Mesendoderm (in vitro differentiated cells): ENCODE results near the gene DYNLT4.
"Not testable (repeated sequence)": the region's sequence is repeated elsewhere in the genome, so short reads cannot be mapped to it uniquely, and the experiment has no call there.

ENCODE experiments used
- DNase-seq: peaks from one replicate; pipeline ENCODE4 v3.0.0; 2013
- H2AK5ac ChIP-seq: 2 replicates; pipeline ENCODE4 v1.6.1; 2013; ENCODE audit warnings: low read length, inconsistent platforms
- H2BK120ac ChIP-seq: 2 replicates; pipeline ENCODE4 v1.6.1; 2013; ENCODE audit warnings: low read depth, mild to moderate bottlenecking, low read length, moderate library complexity, mixed read lengths
- H2BK15ac ChIP-seq: replicated peaks from 2 replicates; pipeline ENCODE4 v1.6.1; 2013; ENCODE audit warnings: low read depth, mild to moderate bottlenecking, moderate library complexity
- H2BK5ac ChIP-seq: 2 replicates; pipeline ENCODE4 v1.6.1; 2013; ENCODE audit warnings: low read length, inconsistent platforms
- H3K18ac ChIP-seq: 2 replicates; pipeline ENCODE4 v1.6.1; 2013; ENCODE audit warnings: mild to moderate bottlenecking, low read length, mixed read lengths
- H3K23ac ChIP-seq: one replicate; pipeline ENCODE4 v1.6.1; 2013; ENCODE audit warnings: low read length
- H3K27ac ChIP-seq: 2 replicates; pipeline ENCODE4 v1.5.1; 2013; ENCODE audit warnings: low read depth, mild to moderate bottlenecking, inconsistent platforms, low read length, moderate library complexity
- H3K27me3 ChIP-seq: 2 replicates; pipeline ENCODE4 v1.6.1; 2013; ENCODE audit warnings: low read length, control low read depth, mild to moderate bottlenecking, inconsistent platforms; ENCODE audit not compliant: insufficient read depth, poor library complexity
- H3K36me3 ChIP-seq: 2 replicates; pipeline ENCODE4 v1.6.1; 2013; ENCODE audit warnings: low read length, inconsistent platforms; ENCODE audit not compliant: control insufficient read depth, insufficient read depth
- H3K4ac ChIP-seq: one replicate; pipeline ENCODE4 v1.6.1; 2013; ENCODE audit warnings: low read depth, mild to moderate bottlenecking, low read length, moderate library complexity
- H3K4me1 ChIP-seq: 2 replicates; pipeline ENCODE4 v1.6.1; 2013; ENCODE audit warnings: low read depth, low read length, inconsistent platforms; ENCODE audit not compliant: control insufficient read depth
- H3K4me2 ChIP-seq: 2 replicates; pipeline ENCODE4 v1.6.1; 2013; ENCODE audit warnings: low read length
- H3K4me3 ChIP-seq: 2 replicates; pipeline ENCODE4 v1.5.1; 2013; ENCODE audit warnings: mild to moderate bottlenecking, low read length
- H3K56ac ChIP-seq: one replicate; pipeline ENCODE4 v1.6.1; 2013; ENCODE audit warnings: low read length
- H3K79me1 ChIP-seq: 2 replicates; pipeline ENCODE4 v1.6.1; 2013; ENCODE audit warnings: low read length, inconsistent platforms
- H3K79me2 ChIP-seq: 2 replicates; pipeline ENCODE4 v1.6.1; 2013; ENCODE audit warnings: mild to moderate bottlenecking, low read length; ENCODE audit not compliant: control insufficient read depth, insufficient read depth
- H3K9ac ChIP-seq: 2 replicates; pipeline ENCODE4 v1.6.1; 2013; ENCODE audit warnings: low read length, inconsistent platforms
- H4K5ac ChIP-seq: one replicate; pipeline ENCODE4 v1.6.1; 2013; ENCODE audit warnings: low read length
- H4K8ac ChIP-seq: one replicate; pipeline ENCODE4 v1.6.1; 2013; ENCODE audit warnings: low read depth, mild to moderate bottlenecking, control low read depth, low read length, moderate library complexity
- WGBS: extraction: QIAGEN DNeasy Blood & Tissue Kit; methylation state at CpG from one replicate; pipeline ENCODE4 v1.1.7; 2013; ENCODE audit warnings: low lambda C conversion rate, missing lambda C conversion rate; ENCODE audit not compliant: insufficient coverage; ENCODE audit errors: extremely low coverage; 5-methylcytosine and 5-hydroxymethylcytosine counted together

The DYNLT4 gene

GRCh38 chr1:44817771-44818495 is 10.8 kb upstream of the DYNLT4 start:
- no CpG with 5 or more reads among the region's 11 CpGs for WGBS
- Histone ChIP-seq H2BK15ac (no peak overlapping the region), H3K18ac (no peak overlapping the region), H3K27ac (no peak overlapping the region), H3K79me2 (no peaks in the 10 kb centered on the region), H4K5ac (no peak overlapping the region), H3K36me3 (no peaks in the 10 kb centered on the region), H3K23ac (no peak overlapping the region), H3K9ac (no peak overlapping the region), H3K4me2 (no peak overlapping the region), H3K4me1 (peaks cover 3% of the 10 kb centered on the region), H3K4ac (no peak overlapping the region), H4K8ac (no peak overlapping the region), H2BK5ac (no peak overlapping the region), H3K79me1 (no peaks in the 10 kb centered on the region), H2BK120ac (no peak overlapping the region), H3K56ac (peak overlapping the region; percentile 3), H3K27me3 (no peaks in the 10 kb centered on the region), H2AK5ac (peak overlapping the region; percentile 43), H3K4me3 (no peak overlapping the region)
- no peak for DNase-seq

GRCh38 chr1:44817307-44817706 is 10.2 kb upstream of the DYNLT4 start:
- H3K9ac ChIP-seq, result no peak overlapping the region
- H3K4me2 ChIP-seq, result no peak overlapping the region
- H3K4me3 ChIP-seq, result no peak overlapping the region
- H2BK5ac ChIP-seq, result no peak overlapping the region
- H3K4ac ChIP-seq, result no peak overlapping the region
- H4K5ac ChIP-seq, result no peak overlapping the region
- H3K79me2 ChIP-seq, result no peaks in the 10 kb centered on the region
- no peak for DNase-seq
- no CpG with 5 or more reads among the region's 2 CpGs for WGBS
- no peaks in the 10 kb centered on the region for H3K79me1 ChIP-seq
- H3K27ac ChIP-seq, result no peak overlapping the region
- no peaks in the 10 kb centered on the region for H3K36me3 ChIP-seq
- H4K8ac ChIP-seq, result no peak overlapping the region
- no peak overlapping the region for H3K23ac ChIP-seq
- H3K27me3 ChIP-seq, result no peaks in the 10 kb centered on the region
- H2BK120ac ChIP-seq, result no peak overlapping the region
- H2BK15ac ChIP-seq, result no peak overlapping the region
- H3K4me1 ChIP-seq, result peaks cover 3% of the 10 kb centered on the region
- H3K56ac ChIP-seq, result no peak overlapping the region
- H2AK5ac ChIP-seq, result peak overlapping the region; percentile 43
- H3K18ac ChIP-seq, result no peak overlapping the region

- not testable (repeated sequence) for H3K4me1 ChIP-seq, H3K79me2 ChIP-seq, H3K79me1 ChIP-seq, H2AK5ac ChIP-seq, H3K4me2 ChIP-seq, H3K18ac ChIP-seq, H3K36me3 ChIP-seq, H2BK120ac ChIP-seq, H2BK5ac ChIP-seq, H3K27ac ChIP-seq, DNase-seq, H3K4ac ChIP-seq, H3K56ac ChIP-seq, H3K9ac ChIP-seq, H2BK15ac ChIP-seq, H3K27me3 ChIP-seq, H3K4me3 ChIP-seq, H4K8ac ChIP-seq, H4K5ac ChIP-seq, H3K23ac ChIP-seq
- WGBS, result no CpG with 5 or more reads among the region's 9 CpGs
Observed at GRCh38 chr1:44815926-44816325, 8.8 kb upstream of the DYNLT4 start.

- Histone ChIP-seq H3K4me3 (peak overlapping the region; percentile 51), H3K27ac (no peak overlapping the region), H3K79me1 (no peaks in the 10 kb centered on the region), H3K56ac (peak overlapping the region; percentile 95), H4K8ac (no peak overlapping the region), H2BK15ac (no peak overlapping the region), H3K36me3 (no peaks in the 10 kb centered on the region), H2AK5ac (no peak overlapping the region), H3K23ac (peak overlapping the region; percentile 19), H3K79me2 (no peaks in the 10 kb centered on the region), H2BK5ac (no peak overlapping the region), H2BK120ac (no peak overlapping the region), H3K18ac (no peak overlapping the region), H3K9ac (peak overlapping the region; percentile 73), H3K4me1 (peaks cover 13% of the 10 kb centered on the region), H4K5ac (no peak overlapping the region), H3K4me2 (peak overlapping the region; percentile 93), H3K4ac (no peak overlapping the region), H3K27me3 (no peaks in the 10 kb centered on the region)
- no CpG with 5 or more reads among the region's 48 CpGs for WGBS
- no peak for DNase-seq
Observed at GRCh38 chr1:44812822-44813543, 5.8 kb upstream of the DYNLT4 start.

- H3K4me3 ChIP-seq, result no peak overlapping the region
- H3K79me2 ChIP-seq, result no peaks in the 10 kb centered on the region
- no peak overlapping the region for H2BK120ac ChIP-seq
- H3K4me1 ChIP-seq, result peaks cover 23% of the 10 kb centered on the region
- no peak overlapping the region for H3K56ac ChIP-seq
- no peak overlapping the region for H4K5ac ChIP-seq
- H2BK5ac ChIP-seq, result no peak overlapping the region
- no peak for DNase-seq
- no peak overlapping the region for H3K9ac ChIP-seq
- no peak overlapping the region for H3K27ac ChIP-seq
- H3K27me3 ChIP-seq, result no peaks in the 10 kb centered on the region
- H3K18ac ChIP-seq, result no peak overlapping the region
- no peak overlapping the region for H3K4ac ChIP-seq
- no peak overlapping the region for H2AK5ac ChIP-seq
- no CpG with 5 or more reads among the region's 8 CpGs for WGBS
- H4K8ac ChIP-seq, result no peak overlapping the region
- H3K79me1 ChIP-seq, result no peaks in the 10 kb centered on the region
- no peak overlapping the region for H3K4me2 ChIP-seq
- H3K23ac ChIP-seq, result no peak overlapping the region
- no peak overlapping the region for H2BK15ac ChIP-seq
- H3K36me3 ChIP-seq, result no peaks in the 10 kb centered on the region
Observed at GRCh38 chr1:44811234-44811633, 4.1 kb upstream of the DYNLT4 start.
